ENCODE measurements around the gene RAD51B.

RAD51B gene

DNA sequence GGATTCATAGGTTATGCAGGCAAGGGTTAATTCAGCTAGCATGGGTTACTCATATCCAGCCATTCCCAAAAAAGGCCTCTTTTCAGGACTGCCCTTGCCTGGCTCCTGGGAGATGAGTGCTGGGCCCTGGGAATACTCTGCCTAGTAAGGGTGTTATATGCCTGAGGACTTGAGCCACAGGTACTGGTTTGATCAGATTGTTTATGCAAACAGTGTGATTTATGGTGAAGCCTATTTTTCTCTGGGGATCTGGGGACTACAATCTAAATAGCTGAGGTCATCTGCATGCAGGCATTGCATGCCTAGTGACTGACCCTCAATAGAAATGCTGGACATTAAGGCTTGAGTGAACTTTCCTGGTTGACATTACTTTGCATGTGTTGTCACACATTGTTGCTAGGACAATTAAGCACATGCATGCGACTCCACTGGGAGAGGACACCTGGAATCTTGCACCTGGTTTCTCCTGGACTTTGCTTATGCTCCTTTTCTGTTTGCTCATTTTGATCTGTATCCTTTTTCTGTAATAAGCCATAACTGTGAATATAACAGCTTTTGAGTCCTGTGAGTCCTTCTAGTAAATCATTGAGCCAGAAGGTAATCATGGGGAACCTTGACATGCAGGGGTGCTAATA is 73.0 kb downstream of the RAD51B start:
- no peak for DNase-seq (ENCODE audit: low read depth in 2 of 3, low spot score in 2 of 3)

DNA sequence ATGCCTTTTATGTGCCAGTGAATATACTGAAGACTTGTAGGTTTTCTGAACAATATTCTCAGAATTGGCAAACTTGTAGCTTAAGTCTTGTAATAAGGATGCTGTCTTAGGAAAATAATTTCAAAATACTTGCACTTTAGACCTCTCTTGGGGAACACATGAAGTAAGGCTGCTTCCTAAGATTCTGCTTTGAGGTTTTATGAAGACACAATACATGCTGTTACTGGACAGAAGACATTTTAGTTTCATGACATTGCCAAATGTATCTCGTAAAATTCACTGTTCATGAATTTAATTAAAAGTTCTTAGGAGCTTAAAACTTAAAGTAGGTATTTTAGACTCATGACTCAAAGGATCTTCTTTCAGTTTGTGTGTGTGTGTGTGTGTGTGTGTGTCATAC is 80.7 kb downstream of the RAD51B start:
- DNase-seq (ENCODE audit: low read depth in 2 of 3, low spot score in 2 of 3) = no peak

DNA sequence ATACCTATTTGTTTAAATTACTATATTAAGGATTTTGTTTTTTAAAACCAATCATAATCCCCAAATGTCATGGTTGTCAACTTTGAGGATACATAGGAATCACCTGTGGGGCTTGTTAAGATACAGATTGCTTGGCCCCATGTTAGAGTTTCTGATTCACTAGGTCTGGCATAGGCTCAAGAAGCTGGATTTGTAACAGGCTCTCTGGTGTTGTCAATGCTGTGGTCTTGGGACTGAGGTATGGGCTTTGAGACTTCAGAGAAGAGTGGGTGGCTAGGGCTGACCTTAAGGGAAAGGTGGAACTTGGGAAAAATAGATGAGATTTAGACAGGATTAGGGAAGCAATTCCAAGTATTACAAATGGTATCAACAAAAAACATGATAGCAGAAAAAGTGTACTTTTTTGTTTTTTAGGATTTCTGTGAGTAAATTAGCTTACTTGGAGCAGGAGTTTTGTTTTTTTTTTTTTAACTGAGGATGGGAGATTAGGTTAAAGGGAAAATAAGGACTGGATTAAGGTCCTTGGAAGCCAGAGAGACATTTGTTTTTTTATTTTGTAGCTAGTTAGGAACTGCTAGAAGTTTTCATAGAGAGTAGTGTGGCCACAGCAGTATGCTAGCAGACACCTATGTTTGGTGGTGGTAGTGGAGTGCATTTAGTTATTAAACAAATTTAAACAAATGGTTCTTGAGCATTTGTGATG is 88.6 kb downstream of the RAD51B start:
- DNase-seq (ENCODE audit: low read depth in 2 of 3, low spot score in 2 of 3) = no peak

DNA sequence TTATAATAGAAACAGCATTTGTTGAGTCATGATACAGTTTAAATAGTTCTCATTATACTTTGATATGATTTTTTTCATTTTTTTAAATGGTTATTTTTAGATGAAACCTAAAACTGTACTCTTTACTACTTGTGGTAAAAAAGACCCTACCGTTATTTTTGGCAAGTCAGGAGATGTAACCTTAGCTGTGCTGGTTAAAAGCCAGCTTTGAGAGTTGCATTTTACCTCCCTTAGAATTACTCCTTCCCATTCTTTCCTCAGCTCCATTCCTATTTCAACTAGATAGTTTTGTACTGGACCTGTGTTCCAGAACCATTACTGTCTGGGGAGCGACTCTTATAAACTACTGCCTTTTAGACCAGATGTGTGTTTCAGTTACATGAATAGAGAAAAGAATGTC is 92.0 kb downstream of the RAD51B start:
- DNase-seq (ENCODE audit: low read depth in 2 of 3, low spot score in 2 of 3) = no peak

DNA sequence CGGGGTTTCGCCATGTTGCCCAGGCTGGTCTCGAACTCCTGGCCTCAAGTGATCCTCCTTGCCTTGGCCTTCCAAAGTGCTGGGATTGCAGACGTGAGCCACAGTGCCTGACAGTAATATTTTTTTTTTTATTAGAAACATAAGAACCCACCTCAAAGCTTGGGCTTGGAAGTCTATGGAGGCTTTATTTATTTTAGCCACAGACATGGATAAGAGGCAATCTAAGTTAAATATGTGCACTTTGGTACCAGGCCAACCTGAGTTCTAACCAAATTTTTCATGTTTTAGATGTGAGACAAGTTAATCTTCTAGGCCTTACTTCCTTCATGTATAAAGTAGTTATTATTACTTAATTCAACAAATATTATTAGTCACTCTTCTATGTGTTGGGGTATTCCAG is 96.9 kb downstream of the RAD51B start:
- DNase-seq (ENCODE audit: low read depth in 2 of 3, low spot score in 2 of 3) = no peak

DNA sequence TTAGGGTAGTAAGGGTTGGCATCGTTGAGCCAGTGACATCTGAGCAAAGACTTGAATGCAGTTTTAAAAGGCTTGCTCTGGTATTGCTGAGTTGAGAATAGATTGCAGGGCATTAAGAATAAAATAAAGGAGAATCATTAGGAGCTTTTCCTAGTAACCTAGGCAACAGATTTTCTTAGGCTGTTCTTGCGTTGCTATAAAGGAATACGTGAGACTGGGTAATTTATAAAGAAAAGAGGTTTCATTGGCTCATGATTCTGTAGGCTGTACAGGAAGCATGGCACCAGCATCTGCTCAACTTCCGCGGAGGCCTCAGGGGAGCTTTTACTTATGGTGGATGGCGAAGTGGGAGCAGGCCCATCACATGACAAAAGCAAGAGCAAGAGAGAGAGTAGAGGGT is 97.4 kb downstream of the RAD51B start:
- DNase-seq (ENCODE audit: low read depth in 2 of 3, low spot score in 2 of 3) = no peak

DNA sequence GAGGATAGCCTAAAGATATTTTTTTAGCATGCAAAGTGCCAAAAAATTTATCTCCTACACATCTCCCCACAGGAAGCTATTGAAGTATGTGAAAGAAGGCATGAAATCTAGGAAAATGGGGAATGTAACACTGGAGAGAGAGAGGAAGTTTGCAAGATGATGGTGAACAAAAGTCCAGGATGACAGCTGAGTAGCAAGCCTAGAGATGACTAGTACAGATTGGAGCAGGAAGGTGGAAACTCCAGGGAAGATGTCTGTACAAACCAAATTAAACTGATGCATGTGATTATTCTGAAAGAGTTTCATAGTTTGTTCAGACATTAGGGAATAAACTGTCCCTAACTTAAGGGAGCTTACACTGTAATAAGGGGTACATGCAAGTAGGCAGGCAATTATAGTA is 99.3 kb downstream of the RAD51B start:
- DNase-seq (ENCODE audit: low read depth in 2 of 3, low spot score in 2 of 3) = no peak

DNA sequence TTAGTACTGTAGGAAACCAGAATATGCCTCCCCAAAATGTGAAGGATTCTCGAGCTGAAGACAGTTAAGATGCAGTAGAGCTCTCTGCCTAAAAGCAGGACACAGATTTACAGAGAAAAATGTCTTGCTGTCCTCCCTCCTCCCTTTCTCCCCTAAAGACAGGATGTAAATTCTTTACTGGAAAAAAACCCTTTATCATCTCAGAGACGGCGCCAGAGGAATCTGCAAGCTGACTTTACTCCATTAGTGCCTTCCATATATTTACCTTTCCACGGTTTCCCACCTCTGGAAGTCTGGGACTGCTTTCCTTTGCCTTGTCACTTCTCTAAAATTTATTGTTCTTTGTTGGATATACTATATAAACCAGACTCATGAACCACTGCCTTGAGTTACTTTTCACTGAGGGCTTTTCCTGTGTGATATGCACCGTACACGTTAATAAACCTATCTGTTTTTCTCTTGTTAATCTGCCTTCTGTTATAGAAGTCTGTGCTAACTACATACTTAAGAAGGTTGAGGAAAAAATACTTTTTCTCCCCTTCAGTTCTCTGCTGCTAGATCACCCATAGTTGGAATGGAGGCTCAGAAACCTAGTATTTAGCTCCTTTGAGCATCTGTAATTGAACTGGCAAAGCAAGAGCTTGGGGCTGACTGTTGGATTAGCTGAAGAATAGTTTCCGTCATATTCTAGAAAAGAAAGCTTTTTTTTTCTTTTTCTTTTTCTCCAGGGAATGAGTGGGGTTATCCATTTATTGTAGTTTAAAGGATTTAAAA is 99.9 kb downstream of the RAD51B start:
- no peak for DNase-seq (ENCODE audit: low read depth in 2 of 3, low spot score in 2 of 3)

DNA sequence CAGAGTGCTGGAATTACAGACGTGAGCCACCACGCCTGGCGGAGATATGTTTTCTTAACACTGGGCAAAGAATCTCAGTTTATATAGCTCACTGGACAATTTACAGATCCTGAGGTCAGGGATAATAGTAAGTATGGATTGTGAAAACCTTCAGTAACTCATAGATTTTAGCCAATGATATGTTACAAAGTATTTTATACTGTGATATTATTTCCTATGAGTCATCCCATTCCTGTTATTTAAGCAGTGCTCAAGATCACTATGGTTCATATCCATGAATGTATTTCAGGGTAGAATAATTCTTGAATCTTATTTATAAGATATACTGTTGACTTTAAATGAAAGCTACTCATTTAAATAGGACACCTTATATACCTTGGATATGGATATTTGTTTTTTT is 107.2 kb downstream of the RAD51B start:
- no peak for DNase-seq (ENCODE audit: low read depth in 2 of 3, low spot score in 2 of 3)

DNA sequence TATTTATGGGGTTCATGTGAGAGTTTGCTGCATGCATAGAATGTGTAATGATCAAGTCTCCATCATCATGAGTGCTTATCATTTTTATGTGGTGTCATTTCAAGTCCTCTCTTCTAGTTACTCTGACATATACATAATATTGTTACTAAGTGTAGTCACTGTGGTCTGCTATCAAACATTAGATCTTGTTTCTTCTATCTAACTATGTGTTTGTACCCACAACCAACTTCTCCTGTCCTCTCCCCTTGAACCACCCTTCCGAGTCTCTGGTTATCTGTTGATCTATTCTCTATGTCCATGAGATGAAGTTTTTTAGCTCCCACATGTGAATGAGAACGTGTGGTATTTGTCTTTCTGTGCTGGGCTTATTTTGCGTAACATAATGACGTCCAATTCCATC is 107.7 kb downstream of the RAD51B start:
- no peak for DNase-seq (ENCODE audit: low read depth in 2 of 3, low spot score in 2 of 3)

DNA sequence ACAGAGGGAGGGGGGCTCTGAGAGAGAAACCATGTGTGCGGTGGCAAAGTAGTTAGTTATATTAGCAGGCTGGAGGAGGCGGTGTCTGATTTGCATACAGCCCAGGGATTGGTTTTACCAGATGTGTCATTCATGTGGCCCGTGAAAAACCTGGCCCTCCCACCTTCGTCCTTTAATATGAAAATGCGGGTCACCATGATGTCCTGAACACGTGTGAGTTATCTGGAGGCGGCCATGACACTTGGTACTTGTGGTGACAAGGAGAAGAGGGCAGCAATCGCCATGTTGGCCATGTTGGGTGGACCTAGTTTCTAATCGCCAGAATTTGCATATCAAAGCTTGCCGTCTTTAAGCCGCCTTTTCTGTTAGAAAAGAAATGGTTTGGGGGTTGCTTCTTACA is 108.8 kb downstream of the RAD51B start:
- DNase-seq (ENCODE audit: low read depth in 2 of 3, low spot score in 2 of 3) = no peak

DNA sequence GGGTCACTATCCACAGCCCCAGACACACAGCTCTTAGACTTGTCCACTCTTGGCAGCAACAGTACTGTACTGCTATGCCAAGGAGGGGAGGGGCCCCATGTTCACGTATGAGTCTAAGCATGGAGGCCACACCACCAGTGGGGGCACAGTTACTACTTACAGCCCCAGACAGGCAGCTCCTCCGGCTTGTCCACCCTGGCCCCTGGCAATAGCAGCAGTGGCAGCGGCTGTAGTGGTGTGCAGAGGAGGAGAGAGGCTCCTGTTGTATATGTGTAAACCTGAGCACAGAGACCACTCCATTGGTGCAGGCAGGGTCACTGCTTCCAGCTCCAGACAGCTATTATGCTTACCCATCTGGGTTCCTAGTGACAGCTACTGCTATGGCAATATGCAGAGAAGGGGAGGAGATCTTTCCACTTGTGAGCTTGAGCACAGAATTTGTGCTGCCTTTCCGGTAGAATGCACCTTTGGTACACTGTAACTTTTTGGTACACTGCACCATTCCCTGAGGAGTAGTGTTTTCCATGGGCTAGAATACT is 113.2 kb downstream of the RAD51B start:
- no peak for DNase-seq (ENCODE audit: low read depth in 2 of 3, low spot score in 2 of 3)

DNA sequence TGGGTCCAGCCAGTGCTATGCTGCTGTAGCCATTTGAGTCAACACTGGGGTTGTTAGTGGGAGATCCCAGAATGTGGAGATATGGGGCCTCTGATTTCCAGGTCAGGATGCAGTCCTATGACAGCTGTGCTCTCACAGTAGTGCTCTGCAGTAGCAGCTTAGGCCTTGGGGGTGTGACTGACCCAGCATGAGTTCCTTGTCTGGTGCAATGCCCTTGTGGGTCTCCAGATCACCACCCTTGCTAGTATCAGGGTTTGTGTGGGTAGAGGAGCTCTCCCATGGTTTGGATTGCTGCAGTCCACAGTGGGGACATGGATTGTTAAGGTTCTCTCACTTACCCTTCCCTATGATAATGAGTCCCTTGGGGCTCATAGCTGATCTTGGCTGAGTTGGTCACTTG is 113.7 kb downstream of the RAD51B start:
- no peak for DNase-seq (ENCODE audit: low read depth in 2 of 3, low spot score in 2 of 3)

DNA sequence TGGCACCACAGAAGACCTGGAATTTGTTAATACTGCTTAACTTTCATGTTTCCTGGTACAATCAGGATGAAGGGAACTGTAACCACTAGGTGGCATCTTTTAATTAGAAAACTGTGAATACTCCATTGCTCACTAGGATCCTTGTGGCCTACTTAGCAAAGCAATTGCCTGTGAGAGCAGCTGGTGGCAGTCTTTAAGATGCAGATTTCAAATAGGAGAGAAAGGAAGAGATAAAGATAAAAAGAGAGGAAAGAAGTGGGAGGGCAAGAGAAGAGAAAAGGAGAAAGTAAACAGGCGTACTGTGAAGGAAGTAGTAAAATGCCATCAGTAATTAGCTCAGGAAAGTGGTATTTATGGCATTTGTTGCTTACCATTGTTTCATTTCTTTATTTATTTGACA is 114.5 kb downstream of the RAD51B start:
- no peak for DNase-seq (ENCODE audit: low read depth in 2 of 3, low spot score in 2 of 3)

DNA sequence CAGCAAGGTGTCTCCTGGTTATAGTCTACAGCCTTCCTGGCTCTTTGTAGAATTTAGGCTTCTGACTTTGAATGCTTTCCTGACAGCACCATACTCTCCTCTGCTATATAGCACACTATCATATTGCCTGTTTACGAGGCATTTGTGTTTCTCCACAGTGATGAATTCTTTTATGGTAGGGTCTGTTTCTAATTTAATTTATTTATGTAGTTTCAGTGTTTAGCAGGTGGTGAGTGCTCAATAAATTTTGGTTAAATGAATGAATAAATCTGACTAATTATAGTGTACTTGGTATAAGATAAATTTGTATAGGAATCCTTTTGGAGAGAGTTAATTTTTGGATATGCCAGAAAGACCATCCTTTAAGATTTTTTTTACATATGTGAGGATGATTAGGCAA is 115.3 kb downstream of the RAD51B start:
- no peak for DNase-seq (ENCODE audit: low read depth in 2 of 3, low spot score in 2 of 3)

DNA sequence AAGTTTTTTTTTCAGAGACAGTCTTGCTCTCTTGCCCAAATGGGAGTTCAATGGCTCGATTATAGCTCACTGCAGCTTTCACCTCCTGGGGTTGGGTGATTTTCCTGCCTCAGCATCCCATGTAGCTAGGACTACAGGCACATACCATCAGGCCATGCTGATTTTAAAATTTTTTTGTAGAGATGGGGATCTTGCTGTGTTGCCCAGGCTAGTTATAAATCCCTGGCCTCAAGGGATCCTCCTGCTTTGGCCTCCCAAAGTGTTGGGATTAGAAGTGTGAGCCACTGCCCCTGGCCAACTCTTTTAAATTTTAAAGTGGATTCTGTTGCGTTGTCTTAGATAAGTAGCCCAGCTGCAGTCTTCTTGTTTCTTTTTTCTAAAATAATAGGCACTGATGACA is 115.8 kb downstream of the RAD51B start:
- no peak for DNase-seq (ENCODE audit: low read depth in 2 of 3, low spot score in 2 of 3)

DNA sequence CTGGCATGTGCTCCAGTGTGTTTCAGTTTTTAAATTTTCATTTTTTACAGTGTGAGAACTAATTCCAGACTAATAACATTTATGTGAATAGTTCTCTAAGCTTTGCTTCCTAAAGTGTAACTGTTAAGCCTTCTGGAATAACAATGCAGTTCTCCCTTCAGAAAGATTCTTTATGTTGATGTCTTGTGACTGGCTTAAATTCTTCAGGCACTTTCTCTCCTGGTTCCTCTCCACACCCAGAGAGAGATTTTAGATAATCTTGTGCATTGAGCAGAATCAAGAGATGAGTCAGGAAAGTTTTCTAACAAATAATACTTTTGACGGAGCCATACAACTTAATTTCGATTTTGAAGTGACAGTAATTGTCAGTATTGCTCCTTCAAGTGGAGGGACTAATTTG is 118.5 kb downstream of the RAD51B start:
- DNase-seq (ENCODE audit: low read depth in 2 of 3, low spot score in 2 of 3) = no peak

DNA sequence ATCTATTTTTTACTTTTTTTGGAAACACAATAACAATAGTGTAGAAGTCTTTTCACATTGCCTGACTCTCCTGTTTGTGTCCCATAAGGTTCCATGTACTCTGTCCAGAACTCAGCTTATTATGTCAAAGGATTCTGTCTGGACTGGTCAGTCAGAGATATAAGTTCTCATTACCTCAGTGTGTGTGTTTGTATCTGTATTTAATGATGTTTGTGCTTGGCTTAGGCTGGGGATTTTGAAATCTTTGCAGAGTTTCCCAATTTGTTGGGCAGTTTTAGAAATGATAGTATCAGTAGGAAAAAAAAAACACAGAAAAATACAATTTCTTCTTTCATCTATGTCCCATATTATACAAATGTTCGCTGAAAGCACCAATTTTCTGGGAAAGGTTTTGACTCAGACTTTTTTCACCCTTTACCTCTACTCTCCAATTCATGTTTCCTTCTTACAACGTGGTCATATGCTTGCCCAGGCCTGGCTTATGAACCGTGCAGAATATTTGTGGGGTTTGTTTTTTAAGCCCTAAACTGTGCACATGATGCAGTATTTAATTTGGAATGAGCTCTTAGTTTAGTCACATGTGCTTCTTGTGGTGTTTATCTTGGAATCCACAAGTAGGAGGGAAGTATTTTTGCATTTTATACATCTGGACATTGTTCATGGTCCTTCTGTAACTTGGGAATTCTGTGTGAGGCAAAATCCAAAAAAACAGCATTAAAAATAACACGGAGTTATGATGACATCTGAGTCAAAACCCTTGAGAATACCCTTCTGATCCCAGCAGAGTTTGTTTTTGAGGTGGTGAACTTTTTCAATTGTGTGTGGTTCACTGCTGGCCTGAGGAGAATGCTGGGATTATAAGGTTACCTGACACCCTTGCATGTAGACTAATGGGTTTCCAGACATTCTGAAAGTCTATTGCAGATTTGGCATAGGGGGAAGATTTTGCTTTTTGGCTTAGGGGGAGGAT is 121.2 kb downstream of the RAD51B start:
- no peak for DNase-seq (ENCODE audit: low read depth in 2 of 3, low spot score in 2 of 3)

DNA sequence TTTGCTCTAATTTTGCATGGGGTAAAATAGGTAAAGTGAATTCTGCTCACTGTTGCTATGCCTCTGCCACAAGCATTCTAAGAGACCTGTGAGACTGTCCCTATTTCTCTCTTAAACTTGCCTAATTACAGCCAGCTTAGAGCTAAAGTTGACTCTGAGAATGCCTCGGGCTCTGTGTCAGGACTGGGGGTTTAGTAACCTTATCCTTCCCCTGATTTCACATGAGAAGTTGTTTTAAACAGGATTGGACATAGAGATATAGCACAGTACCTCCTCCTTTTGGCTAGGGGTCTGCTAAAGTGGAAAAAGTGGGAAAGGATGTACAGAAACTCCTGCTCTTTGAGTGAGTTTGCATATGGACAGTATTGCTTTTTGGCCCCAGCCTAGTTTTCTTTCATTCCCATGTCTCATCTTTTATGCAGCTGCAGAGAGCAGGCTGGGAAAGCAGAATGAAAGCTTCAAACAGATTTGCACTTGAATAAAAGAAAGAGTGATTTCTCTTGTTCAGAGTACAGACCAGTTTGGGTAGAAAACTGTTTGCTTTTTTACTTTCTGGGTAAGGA is 122.0 kb downstream of the RAD51B start:
- no peak for DNase-seq (ENCODE audit: low read depth in 2 of 3, low spot score in 2 of 3)

DNA sequence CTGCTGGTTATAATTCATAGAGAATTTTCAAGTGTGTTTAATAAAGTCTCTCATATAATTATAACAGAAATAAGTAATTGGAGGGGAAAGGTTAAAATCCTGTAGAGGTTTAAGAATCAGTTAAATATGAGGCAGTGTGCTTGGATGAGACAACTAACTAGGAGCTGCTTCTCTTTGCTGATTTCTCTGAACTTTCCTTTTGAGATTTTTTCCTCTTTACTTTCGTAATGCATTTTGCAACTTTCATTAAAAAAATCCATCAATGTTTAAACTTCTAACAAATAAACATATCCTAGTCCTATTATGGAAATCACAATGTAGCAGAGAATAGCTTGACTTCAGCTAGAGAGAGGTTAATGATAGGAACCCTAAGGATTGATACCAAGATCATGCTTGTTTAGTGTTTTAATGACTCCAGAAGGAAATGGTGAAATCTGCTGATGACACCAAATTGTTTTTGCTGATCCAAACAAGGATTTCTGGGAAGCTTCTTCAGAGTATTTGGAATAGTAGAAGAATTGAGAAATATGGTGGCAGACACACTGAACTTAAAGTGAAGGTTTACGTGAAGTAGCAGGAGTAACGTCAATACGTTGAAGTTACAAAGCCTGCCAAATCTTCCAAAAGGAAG is 122.6 kb downstream of the RAD51B start:
- DNase-seq (ENCODE audit: low read depth in 2 of 3, low spot score in 2 of 3) = no peak

All from activated CD8-positive, alpha-beta memory T cell treated with anti-CD3 and anti-CD28 coated beads for 48 hours (primary cell).